Measurements from ENCODE around the gene NUDT3. TPM values are rescaled to one million over a fixed set of nuclear protein-coding genes. Genes with fewer than 3 reads are reported as not detected.

The NUDT3 gene
- total RNA-seq, 1 donor from 2014 or later, result 33.3 TPM

DNA sequence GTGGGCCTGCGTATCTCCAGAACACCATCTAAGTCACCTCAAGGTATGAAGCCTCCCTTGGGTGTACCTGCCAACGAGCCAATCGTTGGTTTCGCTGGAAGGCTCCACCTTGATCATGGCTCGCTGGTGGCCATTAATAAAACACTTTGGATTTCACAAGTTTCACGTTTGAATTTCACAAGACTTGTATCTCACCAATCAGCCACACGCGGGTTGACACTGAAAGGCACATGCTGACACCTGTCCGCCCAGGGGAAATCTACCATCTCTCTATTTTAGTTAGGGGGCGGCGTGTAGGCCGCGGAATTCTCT, 156.4 kb downstream of the NUDT3 start:
- Mint-ChIP-seq H3K4me1 (peaks cover 22% of the 10 kb centered on the region), H3K27me3 (ENCODE audit: low read depth) (no peaks in the 10 kb centered on the region), H3K36me3 (peaks cover 2% of the 10 kb centered on the region), H3K27ac (peak overlapping the region; percentile 96), H3K4me3 (peak overlapping the region; percentile 71), H3K9me3 (no peaks in the 10 kb centered on the region)
- TF ChIP-seq, protein P1, sequence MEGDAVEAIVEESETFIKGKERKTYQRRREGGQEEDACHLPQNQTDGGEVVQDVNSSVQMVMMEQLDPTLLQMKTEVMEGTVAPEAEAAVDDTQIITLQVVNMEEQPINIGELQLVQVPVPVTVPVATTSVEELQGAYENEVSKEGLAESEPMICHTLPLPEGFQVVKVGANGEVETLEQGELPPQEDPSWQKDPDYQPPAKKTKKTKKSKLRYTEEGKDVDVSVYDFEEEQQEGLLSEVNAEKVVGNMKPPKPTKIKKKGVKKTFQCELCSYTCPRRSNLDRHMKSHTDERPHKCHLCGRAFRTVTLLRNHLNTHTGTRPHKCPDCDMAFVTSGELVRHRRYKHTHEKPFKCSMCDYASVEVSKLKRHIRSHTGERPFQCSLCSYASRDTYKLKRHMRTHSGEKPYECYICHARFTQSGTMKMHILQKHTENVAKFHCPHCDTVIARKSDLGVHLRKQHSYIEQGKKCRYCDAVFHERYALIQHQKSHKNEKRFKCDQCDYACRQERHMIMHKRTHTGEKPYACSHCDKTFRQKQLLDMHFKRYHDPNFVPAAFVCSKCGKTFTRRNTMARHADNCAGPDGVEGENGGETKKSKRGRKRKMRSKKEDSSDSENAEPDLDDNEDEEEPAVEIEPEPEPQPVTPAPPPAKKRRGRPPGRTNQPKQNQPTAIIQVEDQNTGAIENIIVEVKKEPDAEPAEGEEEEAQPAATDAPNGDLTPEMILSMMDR (IDR thresholded peaks at IDR 0.05; ENCODE audit: unreplicated experiment), result no peak
- no peak for DNase-seq (ENCODE audit: low spot score in 2 of 2, unreplicated experiment in 2 of 2)

DNA sequence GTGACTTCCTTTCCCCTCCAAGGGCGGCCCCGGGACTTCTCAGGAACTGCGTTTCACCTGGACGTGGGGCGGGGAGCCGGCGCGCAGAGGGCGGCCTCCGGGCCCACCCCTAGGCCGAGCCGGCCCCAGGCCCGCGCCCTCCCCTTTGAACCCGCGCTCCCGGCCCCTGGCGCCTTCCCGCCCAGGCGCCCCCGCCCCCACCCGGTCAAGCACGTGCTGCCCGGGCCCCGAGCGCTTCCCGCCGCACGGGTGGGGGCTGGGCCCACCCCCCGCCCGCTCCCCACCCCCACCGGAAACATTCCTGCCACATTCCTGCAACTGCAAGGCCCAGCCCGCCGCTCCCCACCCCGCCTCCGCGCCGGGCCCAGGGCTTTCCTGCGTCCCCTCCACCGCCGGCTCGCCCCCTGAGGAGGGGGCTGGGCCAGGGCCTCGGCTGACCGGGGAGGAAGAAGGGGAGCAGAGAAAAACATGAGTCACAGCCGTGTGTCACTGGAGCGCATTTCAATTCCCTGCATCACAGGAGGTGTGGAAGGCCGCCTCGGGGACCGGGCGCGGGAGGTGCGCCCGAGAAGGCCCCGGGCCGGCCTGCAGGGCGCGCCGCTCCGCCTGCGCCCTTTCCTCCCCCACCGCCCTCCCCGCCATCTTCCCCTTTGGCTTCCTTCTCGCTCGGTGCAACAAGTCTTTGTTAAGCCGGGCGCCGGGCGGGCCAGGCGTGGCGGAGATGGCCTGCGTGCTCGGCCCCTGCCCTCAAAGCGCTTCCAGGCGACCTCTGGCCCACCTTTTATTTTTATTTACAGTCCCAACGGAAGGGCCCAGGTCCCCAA, 156.9 kb downstream of the NUDT3 start:
- peak; percentile 69 to 80 for DNase-seq (ENCODE audit: low spot score in 2 of 2, unreplicated experiment in 2 of 2)

DNA sequence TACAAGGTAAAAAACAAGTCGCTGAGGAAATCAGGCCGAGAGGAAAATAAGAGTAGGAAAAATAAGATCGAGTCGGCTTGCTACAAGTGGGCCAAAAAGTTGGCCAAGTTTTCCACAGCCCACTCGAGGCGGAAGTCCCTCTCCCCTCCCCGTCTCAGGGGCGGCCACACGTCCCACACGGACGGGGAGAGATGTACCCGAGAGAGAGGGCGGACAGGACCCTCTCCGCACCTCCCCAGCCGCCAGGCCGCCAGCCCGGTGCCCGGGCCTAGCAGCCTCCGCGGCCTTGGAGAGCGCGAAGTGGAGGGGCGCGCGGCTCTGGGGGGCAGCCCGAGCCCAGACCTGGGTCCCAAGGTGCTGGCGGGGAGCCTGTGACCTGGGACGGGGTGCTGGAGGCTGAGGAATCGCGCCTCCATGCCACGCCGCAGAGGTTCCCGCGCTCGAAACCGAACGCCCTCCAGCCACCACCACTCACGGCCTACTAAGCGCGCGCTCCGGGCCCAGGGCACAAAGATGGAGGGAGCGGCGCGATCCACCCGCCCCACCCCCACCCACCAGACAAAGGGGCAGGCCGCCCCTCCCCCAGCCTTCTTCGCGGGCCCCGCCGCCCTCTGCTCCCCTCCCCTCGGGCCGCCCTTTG, 157.7 kb downstream of the NUDT3 start:
- Mint-ChIP-seq H3K4me1 (peaks cover 22% of the 10 kb centered on the region), H3K27ac (peak overlapping the region; percentile 86), H3K36me3 (no peaks in the 10 kb centered on the region), H3K27me3 (ENCODE audit: low read depth) (no peaks in the 10 kb centered on the region), H3K9me3 (no peaks in the 10 kb centered on the region), H3K4me3 (peak overlapping the region; percentile 3)
- TF ChIP-seq, protein P1 (IDR thresholded peaks at IDR 0.05; ENCODE audit: unreplicated experiment), result no peak
- peak in 1 of 2 experiments; percentile 53 for DNase-seq (ENCODE audit: low spot score in 2 of 2, unreplicated experiment in 2 of 2)

More for the DNA sequence above, 156.9 kb downstream of the NUDT3 start:
- no peaks in the 10 kb centered on the region for H3K36me3 Mint-ChIP-seq
- no peaks in the 10 kb centered on the region for H3K27me3 Mint-ChIP-seq (ENCODE audit: low read depth)
- TF ChIP-seq, protein P1 (IDR thresholded peaks at IDR 0.05; ENCODE audit: unreplicated experiment), result no peak
- peak overlapping the region; percentile 96 for H3K27ac Mint-ChIP-seq
- peaks cover 22% of the 10 kb centered on the region for H3K4me1 Mint-ChIP-seq
- peak overlapping the region; percentile 71 for H3K4me3 Mint-ChIP-seq
- no peaks in the 10 kb centered on the region for H3K9me3 Mint-ChIP-seq

DNA sequence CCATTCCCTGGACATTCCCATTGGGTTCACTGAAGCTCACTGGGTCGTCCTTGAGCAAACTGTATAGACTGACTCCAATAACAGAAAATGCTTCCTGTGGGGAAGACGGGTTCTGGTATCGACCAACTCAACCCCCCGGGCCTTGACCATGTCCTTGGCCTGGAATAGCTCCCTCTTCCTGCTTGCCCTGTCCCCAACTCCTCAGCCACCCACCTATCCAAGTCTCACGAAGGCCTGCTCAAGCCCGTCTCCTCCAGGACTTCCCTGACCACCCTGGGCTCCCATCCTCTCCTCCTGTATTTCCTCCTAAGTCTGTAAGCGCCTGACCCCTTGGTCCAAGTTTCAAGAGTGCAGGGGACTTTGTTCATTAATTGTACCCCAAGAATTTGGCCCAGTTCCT, 158.6 kb downstream of the NUDT3 start:
- Mint-ChIP-seq H3K9me3 (no peaks in the 10 kb centered on the region), H3K4me3 (no peak overlapping the region), H3K27me3 (ENCODE audit: low read depth) (no peaks in the 10 kb centered on the region), H3K27ac (peak overlapping the region; percentile 86), H3K36me3 (no peaks in the 10 kb centered on the region), H3K4me1 (peaks cover 19% of the 10 kb centered on the region)
- TF ChIP-seq, protein P1 (IDR thresholded peaks at IDR 0.05; ENCODE audit: unreplicated experiment), result no peak
- no peak for DNase-seq (ENCODE audit: low spot score in 2 of 2, unreplicated experiment in 2 of 2)

DNA sequence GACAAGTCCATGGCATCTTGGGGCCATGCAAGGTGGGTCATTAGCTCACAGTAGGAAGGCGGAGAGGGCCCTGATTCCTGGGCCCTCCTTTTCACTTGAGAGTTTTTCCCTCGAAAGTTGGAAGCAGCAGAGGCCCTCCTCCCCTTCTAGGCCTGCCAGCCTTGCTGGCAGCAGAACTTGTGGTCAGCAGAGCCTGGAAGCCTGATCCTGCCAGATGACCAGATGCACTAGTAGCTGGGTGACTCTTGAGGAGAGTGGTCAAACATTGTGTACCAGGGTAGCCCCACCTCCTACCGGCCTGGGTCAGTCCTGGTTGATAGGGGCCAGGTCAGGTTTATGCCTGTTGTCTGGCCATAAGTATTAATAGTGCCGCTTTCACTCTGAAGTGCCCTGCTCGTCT, 159.6 kb downstream of the NUDT3 start:
- peak overlapping the region; percentile 34 for H3K27ac Mint-ChIP-seq
- TF ChIP-seq, protein P1 (IDR thresholded peaks at IDR 0.05; ENCODE audit: unreplicated experiment), result no peak
- H3K4me3 Mint-ChIP-seq, result no peak overlapping the region
- no peaks in the 10 kb centered on the region for H3K36me3 Mint-ChIP-seq
- no peak for DNase-seq (ENCODE audit: low spot score in 2 of 2, unreplicated experiment in 2 of 2)
- H3K9me3 Mint-ChIP-seq, result no peaks in the 10 kb centered on the region
- peaks cover 11% of the 10 kb centered on the region for H3K4me1 Mint-ChIP-seq
- no peaks in the 10 kb centered on the region for H3K27me3 Mint-ChIP-seq (ENCODE audit: low read depth)

Measured in mesothelial cell of epicardium (in vitro differentiated cells).